ENCODE data around the gene ITPR2.

- no peak for TF ChIP-seq CTCF (IDR thresholded peaks at IDR 0.05; ENCODE audit: low read length)
- TF ChIP-seq EZH2 (IDR thresholded peaks at IDR 0.05; ENCODE audit: borderline replicate concordance, low read length) = no peak
Observed at GRCh38 chr12:26871985-26872384, 39.0 kb upstream of the ITPR2 start.

All from OCI-LY1 (cell line).